ENCODE measurements around the gene PPP1R14B. TPM values are rescaled to one million over a fixed set of nuclear protein-coding genes. Genes with fewer than 3 reads are reported as not detected.

Gene PPP1R14B
- total and polyA plus RNA-seq, 2 of the 13 experiments (the other 11 are each of a cell fraction or from before 2014, with no cell fraction given): 110 to 148 TPM

GRCh38 chr11:64226507-64227051 lies 20.2 kb downstream of the PPP1R14B start (continued):
- 0 out of 2 replicates have a peak, but pooled peaks have one; percentile 41 for TF ChIP-seq NFE2L1 (CRISPR knock-in tag; IDR thresholded peaks at IDR 0.05; ENCODE audit: borderline replicate concordance)
- TF ChIP-seq ZNF639 (CRISPR knock-in tag; conservative IDR thresholded peaks at IDR 0.05): 0 out of 2 replicates have a peak, but pooled peaks have one; percentile 33
- no peak for TF ChIP-seq HNRNPUL1 (IDR thresholded peaks at IDR 0.05; ENCODE audit: low read depth, low read length)
- no peak for TF ChIP-seq IKZF4 (CRISPR knock-in tag; IDR thresholded peaks at IDR 0.05; ENCODE audit: borderline replicate concordance, low read depth, not compliant biosample characterization)
- TF ChIP-seq ZC3H13 (CRISPR knock-in tag; IDR thresholded peaks at IDR 0.05): no peak
- peak; percentile 85; the same call in 1 of the 2 replicates for TF ChIP-seq CCDC6 (CRISPR knock-in tag; IDR thresholded peaks at IDR 0.05)
- TF ChIP-seq MTF1 (CRISPR knock-in tag; IDR thresholded peaks at IDR 0.05): no peak
- TF ChIP-seq ZNF800 (CRISPR knock-in tag; IDR thresholded peaks at IDR 0.05): 0 out of 2 replicates have a peak, but pooled peaks have one; percentile 7
- no peak for TF ChIP-seq HNRNPK (IDR thresholded peaks at IDR 0.05; ENCODE audit: low read depth, low read length, poor library complexity, severe bottlenecking)
- no peak for TF ChIP-seq ISL2 (CRISPR knock-in tag; IDR thresholded peaks at IDR 0.05)
- no peak for TF ChIP-seq PTBP1 (IDR thresholded peaks at IDR 0.05; ENCODE audit: low read depth, low read length, poor library complexity, severe bottlenecking)
- TF ChIP-seq CHCHD3 (CRISPR knock-in tag; IDR thresholded peaks at IDR 0.05): no peak
- TF ChIP-seq ZNF615 (CRISPR knock-in tag; IDR thresholded peaks at IDR 0.05; ENCODE audit: borderline replicate concordance): no peak
- no peak for TF ChIP-seq NONO (IDR thresholded peaks at IDR 0.05)
- TF ChIP-seq NONO (CRISPR knock-in tag; conservative IDR thresholded peaks at IDR 0.05): no peak
- TF ChIP-seq, protein P1, sequence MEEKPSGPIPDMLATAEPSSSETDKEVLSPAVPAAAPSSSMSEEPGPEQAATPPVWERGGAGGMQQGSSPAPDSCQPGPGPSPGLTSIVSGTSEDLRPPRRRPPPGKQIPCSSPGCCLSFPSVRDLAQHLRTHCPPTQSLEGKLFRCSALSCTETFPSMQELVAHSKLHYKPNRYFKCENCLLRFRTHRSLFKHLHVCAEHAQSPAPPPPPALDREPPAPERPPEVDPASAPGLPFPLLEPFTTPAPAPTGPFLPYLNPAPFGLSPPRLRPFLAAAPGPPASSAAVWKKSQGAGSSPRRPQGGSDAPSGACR (CRISPR knock-in tag; IDR thresholded peaks at IDR 0.05): no peak
- TF ChIP-seq AHR (CRISPR knock-in tag; IDR thresholded peaks at IDR 0.05): 0 out of 2 replicates have a peak, but pooled peaks have one; percentile 24
- TF ChIP-seq ZNF460 (CRISPR knock-in tag; IDR thresholded peaks at IDR 0.05; ENCODE audit: borderline replicate concordance): no peak
- 0 out of 2 replicates have a peak, but pooled peaks have one; percentile 20 for TF ChIP-seq HIC2 (CRISPR knock-in tag; IDR thresholded peaks at IDR 0.05; ENCODE audit: low read depth)
- TF ChIP-seq, protein P2, sequence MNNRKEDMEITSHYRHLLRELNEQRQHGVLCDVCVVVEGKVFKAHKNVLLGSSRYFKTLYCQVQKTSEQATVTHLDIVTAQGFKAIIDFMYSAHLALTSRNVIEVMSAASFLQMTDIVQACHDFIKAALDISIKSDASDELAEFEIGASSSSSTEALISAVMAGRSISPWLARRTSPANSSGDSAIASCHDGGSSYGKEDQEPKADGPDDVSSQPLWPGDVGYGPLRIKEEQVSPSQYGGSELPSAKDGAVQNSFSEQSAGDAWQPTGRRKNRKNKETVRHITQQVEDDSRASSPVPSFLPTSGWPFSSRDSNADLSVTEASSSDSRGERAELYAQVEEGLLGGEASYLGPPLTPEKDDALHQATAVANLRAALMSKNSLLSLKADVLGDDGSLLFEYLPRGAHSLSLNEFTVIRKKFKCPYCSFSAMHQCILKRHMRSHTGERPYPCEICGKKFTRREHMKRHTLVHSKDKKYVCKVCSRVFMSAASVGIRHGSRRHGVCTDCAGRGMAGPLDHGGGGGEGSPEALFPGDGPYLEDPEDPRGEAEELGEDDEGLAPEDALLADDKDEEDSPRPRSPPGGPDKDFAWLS (CRISPR knock-in tag; IDR thresholded peaks at IDR 0.05; ENCODE audit: borderline replicate concordance): no peak

All from HepG2 (cell line).